H1 (cell line): ENCODE data around the gene GPR39.

Source experiments
- ATF3 ChIP-seq: IDR thresholded peaks from 2 replicates; pipeline ENCODE4 v1.6.1; 2011; ENCODE audit warnings: low read depth, mild to moderate bottlenecking, low read length; ENCODE audit not compliant: insufficient read depth
- CTCF ChIP-seq, 3 experiments: IDR thresholded peaks; 1 replicate in 2 of 3; 2 replicates in 1 of 3; pipeline versions ENCODE4 v1.5.1 to v1.6.1; 2011; ENCODE audit warnings: low read length in 3 of 3, mild to moderate bottlenecking in 3 of 3, inconsistent platforms in 2 of 3, low read depth in 1 of 3, moderate library complexity in 1 of 3; ENCODE audit not compliant: insufficient read depth in 1 of 3; ENCODE audit errors: control extremely low read depth in 1 of 3
- JUND ChIP-seq: IDR thresholded peaks from 2 replicates; pipeline ENCODE4 v1.6.1; 2011; ENCODE audit warnings: mild to moderate bottlenecking, improper control_type of control experiment, low read length
- KDM1A ChIP-seq: fragments of 200-600, 300-600 bp; sonication (generic); IDR thresholded peaks from 2 replicates; pipeline ENCODE4 v1.7.1; 2016; ENCODE audit warnings: mild to moderate bottlenecking, low read length, borderline replicate concordance
- NRF1 ChIP-seq: IDR thresholded peaks from 2 replicates; pipeline ENCODE4 v1.6.1; 2011; ENCODE audit warnings: mild to moderate bottlenecking, low read depth, low read length, improper control_type of control experiment

- TF ChIP-seq JUND = no peak
- no peak for TF ChIP-seq NRF1
- TF ChIP-seq KDM1A = no peak
- TF ChIP-seq ATF3 = no peak
- no peak for TF ChIP-seq CTCF (IDR thresholded peaks at IDR 0.05; ENCODE audit: control extremely low read depth in 1 of 3, insufficient read depth in 1 of 3, low read depth in 1 of 3, low read length in 3 of 3)
Observed at GRCh38 chr2:132443106-132443505, 26.5 kb downstream of the GPR39 start.
